ENCODE data around the gene HPGD.

Gene HPGD

DNA sequence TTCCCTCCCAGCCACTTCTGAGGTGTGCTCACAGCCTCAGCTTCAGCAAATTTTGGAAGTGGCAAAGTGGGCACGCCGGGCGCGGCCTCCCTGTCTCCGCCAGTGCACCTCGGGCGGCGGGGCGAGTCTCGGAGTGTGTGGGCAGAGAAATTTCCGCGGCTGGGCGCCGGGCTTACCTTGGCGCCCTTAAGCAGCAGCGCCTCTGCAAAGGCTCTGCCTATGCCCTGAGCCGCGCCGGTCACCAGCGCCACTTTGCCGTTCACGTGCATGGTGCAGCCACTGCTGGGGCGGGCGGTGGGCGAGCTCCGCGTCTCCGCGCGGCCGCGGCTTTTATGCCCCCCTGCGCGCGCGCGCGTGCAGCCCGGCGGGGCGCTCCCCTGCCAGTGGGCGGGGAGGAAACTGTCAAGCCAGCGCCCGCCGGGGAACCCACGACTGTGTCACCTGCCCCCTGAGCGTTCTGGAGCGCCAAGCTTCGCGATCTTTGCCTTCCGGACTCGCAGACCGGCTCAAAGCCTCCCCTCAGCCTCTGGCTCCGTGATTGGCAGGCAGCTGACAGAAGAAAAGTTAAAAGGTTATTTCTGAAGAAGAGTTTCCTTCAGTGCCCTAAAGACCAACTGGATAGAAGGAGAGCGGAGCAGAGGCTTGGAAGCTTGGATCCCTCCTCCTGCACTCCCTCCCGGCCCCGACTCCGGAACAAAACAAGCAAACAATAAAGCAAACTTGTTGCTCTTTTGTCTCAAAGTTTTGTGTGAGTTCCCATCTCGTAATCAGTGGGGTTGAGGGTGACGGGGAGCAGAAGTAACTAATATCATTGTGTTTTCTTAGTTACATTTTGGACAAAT lies at the start of gene HPGD:
Gene HPGD (minus strand): TSS at position 306 of the 842 bp plus-strand sequence. CDS start 37 bp downstream, at position 269.
- DNase-seq = no peak

DNA sequence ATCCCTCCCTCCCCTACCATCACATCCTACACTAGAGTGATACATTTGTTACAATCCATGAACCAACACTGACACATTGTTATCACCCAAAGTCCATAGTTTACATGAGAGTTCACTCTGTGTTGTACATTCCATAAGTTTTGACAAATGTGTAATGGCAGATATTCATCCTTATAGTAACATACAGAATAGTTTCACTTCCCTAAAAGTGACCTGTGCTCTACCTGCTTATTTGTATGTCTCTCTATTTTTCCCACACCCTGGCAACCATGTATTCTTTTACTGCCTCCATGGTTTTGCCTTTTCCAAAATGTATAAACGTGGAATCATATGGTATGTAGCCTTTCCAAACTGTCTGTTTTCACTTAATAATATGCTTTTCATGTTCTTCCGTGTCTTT lies 42.2 kb upstream of the HPGD start:
- DNase-seq = no peak

DNA sequence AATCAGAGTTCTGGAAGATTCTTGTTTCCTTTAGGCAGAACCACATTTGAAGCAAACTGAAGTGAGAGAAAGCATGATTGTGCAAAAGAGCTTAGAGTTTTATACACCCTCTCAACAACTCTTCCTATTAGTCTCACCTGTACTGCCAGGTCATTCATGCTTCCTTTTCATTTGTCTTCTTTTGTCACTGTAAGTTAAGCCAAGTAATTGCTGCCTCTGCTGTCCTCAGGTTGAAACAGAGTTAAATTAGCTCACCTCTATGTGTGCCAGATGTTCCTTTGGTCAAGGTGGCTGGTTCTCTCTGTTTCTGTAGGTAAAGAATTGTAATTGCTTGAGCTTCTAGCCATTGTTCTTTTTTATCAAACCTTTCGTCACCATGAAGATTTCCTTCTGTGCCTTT lies 41.1 kb upstream of the HPGD start:
- no peak for DNase-seq

DNA sequence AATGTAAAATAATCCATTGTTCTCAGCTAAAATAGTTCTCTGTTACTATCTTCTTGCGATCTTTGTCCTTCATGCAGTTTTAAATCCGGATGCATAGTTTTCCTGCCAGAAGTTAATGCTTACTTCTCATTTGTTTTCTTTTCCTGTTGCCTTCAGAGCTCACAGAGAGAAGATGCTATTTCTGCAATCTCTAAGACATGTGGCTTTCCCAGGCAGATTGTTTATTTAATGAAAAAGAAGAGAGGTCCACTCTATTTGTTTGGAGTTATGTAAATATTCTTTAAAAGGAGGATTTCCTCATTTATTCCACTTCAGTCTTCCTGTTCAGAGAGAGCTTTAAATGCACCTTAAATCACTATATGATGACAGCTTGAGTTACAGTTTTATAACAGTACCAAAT lies 39.3 kb upstream of the HPGD start:
- DNase-seq = no peak

DNA sequence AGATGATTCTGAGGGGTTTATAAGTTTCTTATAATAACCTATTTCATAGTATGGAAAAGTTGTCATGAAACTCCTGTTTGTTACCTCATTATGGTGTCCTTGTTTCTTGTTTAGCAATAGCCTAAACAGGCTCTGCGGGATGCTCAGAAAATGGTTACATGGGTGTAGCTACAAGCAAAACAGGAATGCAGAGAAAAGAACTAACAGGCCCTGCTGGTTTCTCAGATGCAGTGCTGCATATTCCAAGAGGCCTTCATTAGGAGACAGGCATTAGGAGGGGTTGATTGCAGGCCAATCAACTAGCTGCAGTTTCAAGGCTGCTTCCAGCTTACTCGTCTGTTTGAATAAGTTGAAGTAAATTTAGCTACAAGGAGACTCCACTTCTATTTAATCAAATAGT lies 37.6 kb upstream of the HPGD start:
- no peak for DNase-seq

DNA sequence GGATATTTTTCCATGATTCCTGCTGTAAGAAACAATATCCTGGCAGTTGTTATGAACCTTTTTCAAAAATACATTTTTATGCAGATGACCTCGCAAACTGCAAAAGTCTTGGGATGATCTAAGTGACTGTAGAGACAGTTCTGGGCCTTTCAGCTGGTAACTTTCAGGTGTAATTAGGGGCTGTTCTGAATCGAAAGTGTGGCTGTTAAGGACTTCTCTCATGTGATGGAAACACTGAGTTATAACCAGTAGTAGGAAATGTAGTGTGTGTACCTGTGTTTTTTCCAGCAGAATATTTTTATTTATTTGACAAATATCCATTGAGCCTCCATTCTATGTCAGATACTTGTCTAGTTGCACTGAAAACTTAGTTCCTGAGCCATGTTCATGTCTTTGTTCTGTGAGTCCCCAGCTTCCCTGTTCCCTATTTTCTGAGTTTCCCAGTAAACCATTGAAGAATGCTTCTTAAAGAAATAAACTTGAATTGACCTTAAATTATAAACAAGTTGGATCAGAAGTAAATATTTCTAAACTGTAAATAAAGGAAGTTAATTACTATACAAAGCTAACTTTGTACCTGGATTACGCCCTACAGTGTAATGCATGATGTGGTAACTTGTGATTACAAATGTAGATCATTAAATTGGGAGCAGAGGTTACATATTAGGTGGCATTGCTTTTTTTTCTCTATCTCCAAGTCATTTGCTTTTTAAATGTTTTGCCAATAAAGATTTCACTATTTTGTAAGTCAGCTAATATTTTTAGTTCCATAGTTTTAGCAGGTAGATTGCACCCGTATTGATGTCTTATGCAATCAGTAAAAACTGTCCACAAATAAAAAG lies 33.7 kb upstream of the HPGD start:
- no peak for DNase-seq

DNA sequence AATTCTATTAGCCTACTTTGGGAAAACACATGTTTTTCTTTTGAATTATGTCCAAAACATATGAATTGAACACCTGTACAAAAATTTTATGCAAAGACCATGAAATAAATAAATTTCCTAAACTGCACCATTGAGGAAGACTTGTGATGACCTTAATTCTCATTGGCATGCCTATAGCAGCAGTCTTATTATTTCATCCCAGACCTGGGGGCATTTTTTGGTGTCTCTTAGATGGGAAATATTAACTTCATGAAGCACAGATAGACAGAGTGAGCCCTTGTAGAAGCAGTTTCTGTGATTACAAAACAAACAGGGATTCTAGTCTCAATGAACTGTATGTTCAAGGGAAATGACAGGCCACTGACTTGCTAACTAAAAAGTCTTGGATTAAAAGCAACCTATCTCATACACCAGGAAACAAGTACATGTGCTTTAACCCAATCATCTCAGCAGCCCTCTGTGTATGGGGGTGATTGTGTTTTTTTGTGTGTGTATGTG lies 32.0 kb upstream of the HPGD start:
- no peak for DNase-seq

DNA sequence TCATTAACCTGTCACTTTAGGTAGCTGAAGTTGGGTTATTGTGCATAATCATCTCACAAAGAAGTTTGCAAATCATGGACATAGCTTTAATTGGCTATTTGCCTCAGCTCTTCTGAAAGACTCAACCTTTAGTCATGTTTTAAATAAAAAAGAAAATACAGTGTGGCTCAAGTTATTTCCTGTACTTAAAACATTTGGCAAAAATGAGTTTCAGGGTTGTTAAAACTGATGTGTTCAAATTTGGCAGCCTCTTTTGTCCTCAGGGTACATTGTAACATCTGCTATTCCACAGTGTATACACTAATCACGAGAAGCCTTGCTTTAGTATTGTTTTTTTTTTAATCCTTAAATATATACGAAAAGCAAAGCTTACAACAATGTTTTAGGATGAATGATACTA lies 31.5 kb upstream of the HPGD start:
- DNase-seq = no peak

DNA sequence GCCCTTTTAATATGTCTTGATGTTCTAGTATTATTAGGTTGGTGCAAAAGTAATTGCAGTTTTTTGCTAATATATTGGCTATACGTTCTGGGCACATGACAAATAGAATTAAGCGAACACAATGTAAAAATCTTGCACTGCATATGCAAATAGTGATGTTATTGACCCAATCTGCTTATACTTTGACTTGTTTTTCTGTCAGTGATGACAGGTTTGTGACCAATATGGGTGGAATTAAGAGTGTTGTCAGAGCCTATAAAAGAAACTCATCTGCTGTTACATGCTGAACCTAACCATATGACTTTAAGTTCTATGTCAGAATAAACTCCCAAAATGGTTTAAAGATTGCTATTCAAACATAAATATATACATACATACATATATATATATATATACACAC lies 30.7 kb upstream of the HPGD start:
- DNase-seq = no peak

DNA sequence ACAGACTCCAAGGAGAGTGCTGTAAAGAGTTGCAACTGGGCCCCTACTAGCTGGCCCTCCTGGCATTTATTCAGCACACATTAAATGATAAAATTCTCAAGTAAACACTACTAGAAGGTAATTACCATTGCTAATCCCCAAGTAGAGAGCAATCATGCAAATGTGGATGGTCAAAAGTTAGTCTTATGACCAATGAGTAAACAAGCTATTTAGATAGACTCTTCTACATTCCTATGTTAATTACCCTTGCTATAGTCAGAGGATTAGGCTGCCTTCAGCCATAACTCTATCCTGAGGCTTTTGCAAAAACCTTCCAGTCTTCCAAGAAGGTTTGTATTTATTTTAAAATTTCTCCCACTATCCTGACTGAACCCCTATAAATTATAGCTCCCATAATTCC lies 28.3 kb upstream of the HPGD start:
- no peak for DNase-seq

DNA sequence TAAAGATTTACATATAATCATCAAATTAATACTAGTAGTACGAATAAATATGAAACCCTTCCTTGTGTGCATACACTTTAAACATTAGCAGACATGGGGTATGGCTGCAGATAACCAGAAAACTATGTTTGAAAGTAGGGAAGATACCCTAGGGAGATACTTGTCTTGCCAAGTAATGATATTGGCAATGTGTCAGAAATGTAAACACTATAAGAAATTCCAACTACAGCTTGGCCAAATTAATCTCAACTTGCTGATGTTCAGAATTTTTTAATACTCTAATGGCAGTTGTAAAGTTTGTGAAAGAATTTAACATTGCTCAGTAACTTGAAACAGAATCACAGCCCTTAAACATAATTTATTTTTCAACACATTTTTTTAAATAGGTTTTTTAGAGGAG lies 27.4 kb upstream of the HPGD start:
- DNase-seq = no peak

DNA sequence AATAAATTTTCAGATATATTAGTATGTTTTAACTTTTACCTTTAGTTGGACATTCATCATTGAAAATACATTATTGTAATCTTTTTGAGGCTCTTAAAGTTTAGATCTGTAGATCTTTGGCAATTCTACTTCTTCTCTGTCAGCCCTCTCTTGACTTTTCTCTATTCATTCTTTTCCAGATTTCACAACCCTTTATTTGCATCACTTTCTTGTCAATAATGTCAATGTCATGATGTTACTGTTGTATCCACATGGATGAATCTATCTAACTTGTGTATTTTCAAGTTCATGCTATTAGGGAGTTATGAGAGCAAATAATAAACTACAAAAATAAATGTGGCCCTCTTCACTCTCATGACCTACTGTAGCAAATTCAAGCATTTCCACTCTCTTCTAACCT lies 23.0 kb upstream of the HPGD start:
- DNase-seq = no peak

DNA sequence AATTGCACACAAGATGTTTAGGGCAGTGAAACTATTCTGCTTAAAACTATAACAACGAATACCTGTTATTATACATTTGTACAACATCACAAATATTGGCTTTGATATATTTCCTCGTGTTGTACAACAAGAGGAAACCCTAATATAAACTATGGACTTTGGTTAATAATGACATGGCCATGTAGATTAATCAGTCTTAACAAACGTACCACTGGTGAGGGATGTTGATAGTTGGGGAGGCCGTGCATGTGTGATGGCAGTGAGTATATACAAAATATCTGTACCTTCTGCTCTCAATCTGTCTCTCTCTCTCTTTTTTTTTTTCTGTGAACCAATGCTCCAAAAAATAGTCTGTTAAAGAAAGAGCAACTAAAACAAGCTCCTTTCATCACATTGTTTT lies 22.2 kb upstream of the HPGD start:
- DNase-seq = no peak

DNA sequence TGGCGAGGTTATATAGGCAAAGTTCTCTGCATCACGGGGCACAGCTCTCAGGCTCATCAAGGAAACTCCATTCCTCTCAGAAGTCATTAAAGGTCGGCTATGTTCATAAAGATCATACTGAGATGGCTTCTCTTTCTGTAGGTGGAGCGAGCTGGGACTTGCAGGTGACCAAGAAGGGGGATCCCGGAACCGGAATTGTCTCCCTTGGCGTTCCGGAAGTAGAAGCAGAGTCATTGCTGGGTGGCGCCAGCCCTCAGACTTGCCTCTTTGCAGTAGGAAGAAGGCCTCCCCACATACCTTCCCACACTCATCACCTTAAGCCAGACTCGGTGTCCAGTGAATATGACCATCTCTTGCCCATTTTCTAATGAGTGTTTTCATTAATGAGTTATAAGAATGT lies 17.9 kb upstream of the HPGD start:
- DNase-seq = no peak

DNA sequence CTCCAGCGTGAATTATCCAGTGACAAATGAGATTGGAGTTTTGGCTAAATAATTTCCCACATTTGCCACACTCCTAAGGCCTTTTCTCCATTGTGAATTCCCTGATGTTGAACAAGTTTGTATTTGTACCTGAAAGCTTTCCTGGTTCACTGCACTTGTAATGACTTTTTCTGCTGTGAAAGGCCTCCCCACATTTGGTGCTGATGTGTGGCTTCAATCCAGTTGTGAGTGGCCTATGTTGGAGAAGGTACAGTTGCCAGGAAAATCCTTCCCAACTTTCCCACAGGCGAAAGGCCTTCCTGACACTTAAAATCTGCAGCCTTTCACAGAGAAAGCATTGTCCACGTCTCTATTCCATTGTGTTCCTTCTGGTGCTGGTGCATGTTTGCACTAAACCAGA lies 17.3 kb upstream of the HPGD start:
- DNase-seq = no peak

DNA sequence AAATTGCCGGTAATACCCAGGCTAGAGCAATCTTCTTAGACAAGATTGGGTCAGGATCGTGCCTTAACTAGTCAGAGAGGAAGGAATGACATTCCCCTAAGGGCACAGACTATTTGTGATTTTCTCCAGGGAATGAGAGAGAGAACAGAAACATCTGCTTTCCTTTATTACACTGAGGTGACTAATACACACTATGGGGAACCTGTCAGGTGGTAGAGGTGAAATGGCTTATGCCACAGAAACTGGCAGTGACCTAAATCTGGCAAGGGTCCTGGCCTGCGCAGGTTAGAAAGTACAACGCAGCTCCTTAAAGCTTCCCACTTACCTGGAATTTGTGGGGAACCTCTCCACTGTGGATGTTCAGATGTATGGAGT lies 16.6 kb upstream of the HPGD start:
- DNase-seq = no peak

DNA sequence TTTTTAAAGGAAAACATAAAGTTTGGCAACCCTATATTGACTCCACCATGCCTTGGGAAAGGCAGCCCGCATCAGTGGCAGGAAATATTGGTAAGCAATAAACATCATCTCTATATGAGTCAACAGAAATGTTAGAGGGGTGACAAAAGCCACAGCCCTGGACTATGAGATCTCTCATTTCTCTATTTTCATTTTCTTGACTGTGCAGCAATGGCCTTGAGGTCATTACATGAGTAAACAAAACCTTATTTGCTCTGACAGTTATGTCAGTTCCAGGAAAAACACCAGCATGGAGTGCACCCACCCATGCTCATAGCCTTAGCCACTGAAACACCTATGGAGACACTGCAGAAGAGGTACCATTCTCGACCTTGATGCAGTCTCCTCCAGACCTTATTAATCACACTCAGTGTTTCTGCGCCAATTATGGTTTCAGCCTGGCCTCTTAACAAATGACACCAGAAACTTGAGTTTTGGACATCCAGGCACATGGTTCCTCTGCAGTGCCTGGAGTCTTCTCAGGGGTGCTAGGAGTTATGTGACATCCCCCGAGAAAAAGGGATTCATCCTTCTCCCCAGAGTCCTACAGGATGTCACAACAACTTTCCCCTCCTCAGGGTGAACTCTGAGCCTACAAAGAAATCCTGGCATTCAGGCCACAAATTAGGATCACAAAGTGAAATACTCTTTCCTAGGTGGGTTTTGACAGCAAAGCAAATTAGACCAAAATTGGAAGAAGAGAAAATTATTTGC lies 16.0 kb upstream of the HPGD start:
- DNase-seq = peak; percentile 70

DNA sequence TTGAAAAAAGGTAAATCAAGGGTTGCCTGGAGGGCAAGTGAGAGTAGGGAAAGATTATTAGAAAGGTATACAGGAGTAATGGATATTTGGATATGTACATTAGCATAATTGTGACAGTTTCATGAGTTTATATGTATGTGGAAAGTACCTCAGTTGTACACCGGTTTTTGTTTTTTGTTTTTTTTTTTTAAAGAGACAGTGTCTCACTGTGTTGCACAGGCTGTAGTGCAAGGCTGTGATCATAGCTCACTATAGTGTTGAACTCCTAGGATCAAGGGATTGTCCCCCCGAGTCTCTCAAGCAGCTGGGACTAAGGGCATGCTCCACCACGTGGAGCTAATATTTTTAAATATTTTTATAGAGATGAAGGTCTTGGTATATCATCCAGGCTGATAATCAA lies 15.3 kb upstream of the HPGD start:
- no peak for DNase-seq

DNA sequence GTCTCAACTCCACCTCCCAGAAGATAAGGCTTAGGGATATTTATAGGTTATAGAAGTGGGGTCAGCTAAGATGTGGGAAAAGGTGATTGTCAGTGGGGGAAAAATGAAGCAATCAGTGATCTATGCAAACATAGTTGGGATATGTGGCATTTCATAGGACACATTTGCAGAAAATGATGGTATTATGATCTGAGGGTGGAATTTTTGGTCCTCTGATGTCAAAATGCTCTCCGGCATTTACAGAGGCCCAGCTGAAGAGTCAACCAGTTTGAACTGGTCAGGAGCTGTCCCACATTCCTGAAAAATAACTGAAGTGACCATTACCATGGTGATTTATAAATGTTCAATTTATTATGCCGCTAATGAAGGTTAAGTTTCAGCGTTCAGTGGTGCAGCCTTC lies 12.2 kb upstream of the HPGD start:
- no peak for DNase-seq

DNA sequence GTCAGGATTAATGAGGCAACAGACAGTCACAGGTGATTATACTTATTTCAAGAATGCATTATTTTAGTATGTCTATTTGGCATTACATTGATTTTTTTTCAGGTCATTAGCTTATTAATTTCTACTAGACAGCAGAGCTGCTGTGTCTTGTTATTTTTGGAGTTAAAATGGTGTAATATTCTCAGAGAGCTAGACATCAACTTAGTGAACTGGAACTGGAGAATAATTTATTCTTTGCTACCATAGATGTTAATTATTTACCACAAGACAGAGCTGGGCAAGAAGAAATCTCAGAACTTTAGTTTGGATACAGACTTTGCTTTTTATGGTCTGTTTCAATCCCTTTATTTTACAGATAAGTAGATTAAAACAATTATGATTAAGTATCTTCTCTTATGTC lies 10.2 kb upstream of the HPGD start:
- DNase-seq = no peak

DNA sequence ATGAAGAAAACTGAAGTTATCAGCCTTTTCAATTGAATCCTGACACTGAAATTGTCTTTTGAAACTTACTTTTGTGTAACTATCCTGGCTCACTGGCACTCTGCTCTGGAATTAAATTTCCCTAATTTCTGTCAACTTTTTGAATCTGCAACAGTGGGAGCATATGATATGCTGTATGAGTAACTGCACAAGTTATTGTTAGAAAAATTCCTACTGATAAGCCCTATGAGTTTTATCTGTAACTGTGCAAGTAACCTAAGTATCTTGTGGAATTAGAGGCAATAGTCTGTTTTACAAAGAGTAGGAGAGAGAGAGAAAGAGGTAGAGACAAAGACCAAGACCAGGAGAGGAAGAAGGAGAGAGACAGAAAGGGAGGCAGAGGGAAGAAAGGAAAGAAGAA lies 9.2 kb upstream of the HPGD start:
- no peak for DNase-seq

DNA sequence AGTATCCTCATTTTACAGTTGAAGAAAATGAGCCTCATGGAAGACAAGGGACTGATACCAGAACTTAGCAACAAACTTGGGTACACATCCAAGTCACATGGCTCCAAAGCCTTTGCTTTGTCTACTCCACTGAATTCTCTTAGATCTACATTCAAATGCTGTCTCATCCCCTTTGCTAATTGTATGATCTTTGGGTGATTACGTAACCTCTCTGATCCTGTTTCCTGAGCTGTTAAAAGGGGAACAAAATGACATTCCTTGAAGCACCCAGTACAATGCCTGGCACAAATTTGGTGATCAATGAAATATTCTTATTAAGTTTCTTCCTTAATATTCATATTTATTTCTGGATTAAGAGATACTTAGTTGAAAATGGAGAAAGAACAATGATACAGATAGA lies 5.9 kb upstream of the HPGD start:
- peak; percentile 30 for DNase-seq

DNA sequence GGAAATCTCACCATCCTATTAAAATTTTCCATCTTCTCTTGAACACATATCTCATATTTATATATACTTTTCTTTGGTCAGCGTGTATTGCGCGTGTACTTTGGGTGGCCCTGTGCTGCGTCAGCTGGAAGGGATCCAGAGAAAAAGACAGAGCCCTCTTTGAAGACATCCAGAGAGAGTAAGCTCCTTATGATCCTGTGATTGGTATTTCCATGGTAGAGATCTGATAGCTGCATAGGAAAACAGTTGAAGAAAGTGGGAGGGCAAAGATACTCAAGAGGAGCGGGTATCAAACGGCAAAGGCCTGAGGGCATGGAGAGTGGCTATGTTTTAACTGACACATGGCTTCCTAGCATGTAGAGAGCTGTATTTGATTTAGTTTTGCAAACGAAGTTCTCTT lies 4.4 kb upstream of the HPGD start:
- DNase-seq = no peak

DNA sequence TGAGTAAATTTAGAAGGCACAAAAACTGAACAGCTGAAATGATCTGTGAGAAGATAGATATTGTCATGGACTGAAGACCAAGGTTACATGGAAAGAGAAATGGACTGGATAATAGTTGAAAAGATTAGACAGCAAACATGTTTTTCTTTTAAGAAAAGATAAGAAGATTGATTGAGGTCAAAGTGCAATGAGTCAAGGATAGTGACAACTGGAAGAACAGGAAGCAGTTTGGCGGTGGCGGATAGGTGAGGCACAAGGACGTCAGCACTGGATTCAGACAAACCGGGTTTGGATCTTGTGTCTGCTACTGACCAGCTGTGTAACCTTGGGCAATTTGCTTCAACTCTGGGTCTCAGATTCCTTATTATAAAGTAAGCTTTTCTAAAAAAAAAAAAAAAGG lies 2.0 kb upstream of the HPGD start:
- no peak for DNase-seq
